Measurements from ENCODE around the gene SNRNP200.

DNA sequence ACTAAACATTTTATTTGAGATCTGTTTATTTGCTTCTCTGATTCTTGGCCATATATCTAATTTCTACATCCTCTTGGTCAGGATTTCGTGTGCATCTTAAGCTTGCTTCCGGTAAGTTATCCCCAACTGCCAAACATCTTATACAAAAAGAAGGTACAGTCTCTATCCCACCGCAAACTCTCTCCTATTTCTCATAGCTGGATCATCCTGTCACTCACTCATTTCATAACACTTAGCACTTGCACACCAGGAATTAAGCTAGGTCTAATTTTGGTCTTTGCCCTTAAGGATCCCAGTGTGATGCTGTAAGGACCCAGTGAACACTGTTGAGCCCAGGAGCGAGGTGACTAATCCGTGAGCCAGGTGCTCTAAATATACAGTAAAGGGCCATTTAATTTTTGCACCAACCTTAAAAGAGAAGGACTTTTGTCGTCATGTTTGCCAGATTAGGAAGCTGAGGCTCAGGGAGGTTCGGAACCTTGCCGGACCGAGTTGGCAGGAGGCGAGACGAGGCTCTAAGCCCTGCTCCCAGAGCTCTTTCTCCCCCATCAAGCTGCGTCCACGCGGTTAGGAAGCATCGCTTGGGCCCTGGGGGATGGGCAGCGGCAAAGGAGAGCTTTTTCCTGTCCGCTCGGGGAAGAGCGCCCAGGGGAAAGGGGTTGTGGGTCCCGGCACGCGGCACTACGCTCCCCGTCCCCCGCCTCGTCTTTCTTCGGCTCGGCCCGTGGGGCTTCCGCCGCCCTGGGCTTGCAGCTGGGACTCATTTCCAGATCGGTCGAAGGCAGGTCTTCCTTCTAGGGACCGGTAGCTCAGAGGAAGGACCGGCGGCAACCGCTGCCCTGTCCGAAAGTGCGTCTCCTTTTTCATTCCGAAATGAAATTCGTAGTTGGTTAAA is 15.6 kb upstream of the SNRNP200 start:
- TF ChIP-seq, protein P1, sequence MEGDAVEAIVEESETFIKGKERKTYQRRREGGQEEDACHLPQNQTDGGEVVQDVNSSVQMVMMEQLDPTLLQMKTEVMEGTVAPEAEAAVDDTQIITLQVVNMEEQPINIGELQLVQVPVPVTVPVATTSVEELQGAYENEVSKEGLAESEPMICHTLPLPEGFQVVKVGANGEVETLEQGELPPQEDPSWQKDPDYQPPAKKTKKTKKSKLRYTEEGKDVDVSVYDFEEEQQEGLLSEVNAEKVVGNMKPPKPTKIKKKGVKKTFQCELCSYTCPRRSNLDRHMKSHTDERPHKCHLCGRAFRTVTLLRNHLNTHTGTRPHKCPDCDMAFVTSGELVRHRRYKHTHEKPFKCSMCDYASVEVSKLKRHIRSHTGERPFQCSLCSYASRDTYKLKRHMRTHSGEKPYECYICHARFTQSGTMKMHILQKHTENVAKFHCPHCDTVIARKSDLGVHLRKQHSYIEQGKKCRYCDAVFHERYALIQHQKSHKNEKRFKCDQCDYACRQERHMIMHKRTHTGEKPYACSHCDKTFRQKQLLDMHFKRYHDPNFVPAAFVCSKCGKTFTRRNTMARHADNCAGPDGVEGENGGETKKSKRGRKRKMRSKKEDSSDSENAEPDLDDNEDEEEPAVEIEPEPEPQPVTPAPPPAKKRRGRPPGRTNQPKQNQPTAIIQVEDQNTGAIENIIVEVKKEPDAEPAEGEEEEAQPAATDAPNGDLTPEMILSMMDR (conservative IDR thresholded peaks at IDR 0.05) = no peak
- TF ChIP-seq EZH2 (IDR thresholded peaks at IDR 0.05; ENCODE audit: low read depth) = no peak
